Activated CD8-positive, alpha-beta memory T cell treated with anti-CD3 and anti-CD28 coated beads, Interleukin-2, amount 50 U/mL, for 1 hour (primary cell): ENCODE data around the gene PPM1M.

ENCODE experiments used
- DNase-seq: peaks from one replicate; pipeline ENCODE4 v3.0.0-alpha.2; 2020; ENCODE audit errors: extremely low read depth

The PPM1M gene

GRCh38 chr3:52245322-52246263 is at the start of gene PPM1M:
Gene PPM1M, plus strand, starts transcription at chr3:52245759. Its CDS starts 66 bp downstream, at chr3:52245825.
- no peak for DNase-seq

- DNase-seq = no peak
Measured at GRCh38 chr3:52195823-52196331, 49.7 kb upstream of the PPM1M start.

- DNase-seq = no peak
Measured at GRCh38 chr3:52196977-52197376, 48.6 kb upstream of the PPM1M start.

- no peak for DNase-seq
Measured at GRCh38 chr3:52197499-52197841, 48.1 kb upstream of the PPM1M start.

GRCh38 chr3:52197842-52198625 is 47.5 kb upstream of the PPM1M start, which contains the start of gene ALAS1:
Gene ALAS1, plus strand, starts transcription at chr3:52198160. Its CDS starts 1,082 bp downstream, at chr3:52199242.
- peak; percentile 73 for DNase-seq

- no peak for DNase-seq
Measured at GRCh38 chr3:52198643-52199608, 46.6 kb upstream of the PPM1M start.

- DNase-seq = no peak
Measured at GRCh38 chr3:52200981-52201679, 44.4 kb upstream of the PPM1M start.

GRCh38 chr3:52202384-52203077 is 43.0 kb upstream of the PPM1M start:
- no peak for DNase-seq

- DNase-seq = no peak
Measured at GRCh38 chr3:52203701-52204100, 41.9 kb upstream of the PPM1M start.

GRCh38 chr3:52204337-52205073 is 41.1 kb upstream of the PPM1M start:
- no peak for DNase-seq

- no peak for DNase-seq
Measured at GRCh38 chr3:52205727-52206372, 39.7 kb upstream of the PPM1M start.

- DNase-seq = no peak
Measured at GRCh38 chr3:52208556-52208955, 37.0 kb upstream of the PPM1M start.

- DNase-seq = no peak
Measured at GRCh38 chr3:52210037-52210436, 35.5 kb upstream of the PPM1M start.

GRCh38 chr3:52210550-52211046 is 35.0 kb upstream of the PPM1M start:
- DNase-seq = no peak

GRCh38 chr3:52211268-52211891 is 34.2 kb upstream of the PPM1M start:
- no peak for DNase-seq

- no peak for DNase-seq
Measured at GRCh38 chr3:52213005-52213404, 32.6 kb upstream of the PPM1M start.

- no peak for DNase-seq
Measured at GRCh38 chr3:52213901-52214300, 31.7 kb upstream of the PPM1M start.

- DNase-seq = no peak
Measured at GRCh38 chr3:52215351-52215750, 30.2 kb upstream of the PPM1M start.
